ENCODE measurements around the gene ZBTB20.

Gene ZBTB20

GRCh38 chr3:114451051-114451451 lies 696.0 kb downstream of the ZBTB20 start:
- Histone ChIP-seq H2BK15ac (ENCODE audit: low read depth, poor library complexity, severe bottlenecking) (no peak overlapping the region), H3K79me1 (replicated peaks; ENCODE audit: low read length, poor library complexity, severe bottlenecking) (peaks cover 26% of the 10 kb centered on the region), H3K14ac (ENCODE audit: low read length in 2 of 2) (no peak overlapping the region), H4K8ac (ENCODE audit: low read length) (no peak overlapping the region), H2BK5ac (ENCODE audit: low read depth, low read length, poor library complexity, severe bottlenecking) (no peak overlapping the region), H3K9me3 (ENCODE audit: control insufficient read depth, low read length) (no peaks in the 10 kb centered on the region), H2AK5ac (ENCODE audit: low read length, severe bottlenecking) (no peak overlapping the region), H3K4me1 (ENCODE audit: control insufficient read depth, insufficient read depth, low read depth, low read length) (peaks cover 2% of the 10 kb centered on the region), H2BK120ac (ENCODE audit: low read depth, low read length) (no peak overlapping the region), H3K27me3 (ENCODE audit: control insufficient read depth in 1 of 2, insufficient read depth in 1 of 2, low read length in 2 of 2) (no peaks in the 10 kb centered on the region), H2BK12ac (ENCODE audit: low read length in 2 of 2) (no peak overlapping the region), H3K9ac (ENCODE audit: low read length) (peak overlapping the region; percentile 85), H3K4ac (ENCODE audit: low read depth in 1 of 2, low read length in 2 of 2) (no peak overlapping the region), H3K4me2 (ENCODE audit: low read length, poor library complexity, severe bottlenecking) (no peak overlapping the region), H3K23ac (ENCODE audit: low read length in 2 of 2) (no peak overlapping the region), H4K91ac (ENCODE audit: low read length) (no peak overlapping the region), H3K27ac (ENCODE audit: low read length, poor library complexity, severe bottlenecking) (no peak overlapping the region), H3K18ac (ENCODE audit: low read depth in 1 of 2, low read length in 2 of 2) (no peak overlapping the region), H2AFZ (ENCODE audit: low read depth, low read length) (no peak overlapping the region), H3K36me3 (ENCODE audit: control insufficient read depth in 1 of 2, insufficient read depth in 2 of 2, low read depth in 1 of 2, low read length in 2 of 2) (no peaks in the 10 kb centered on the region), H3K4me3 (ENCODE audit: insufficient read depth in 1 of 2, low read depth in 1 of 2, low read length in 2 of 2) (peak overlapping the region in 1 of 2 experiments; percentile 64)
- WGBS = 86% methylated on average over 1 of the region's 2 CpGs
- DNase-seq = no peak

DNA sequence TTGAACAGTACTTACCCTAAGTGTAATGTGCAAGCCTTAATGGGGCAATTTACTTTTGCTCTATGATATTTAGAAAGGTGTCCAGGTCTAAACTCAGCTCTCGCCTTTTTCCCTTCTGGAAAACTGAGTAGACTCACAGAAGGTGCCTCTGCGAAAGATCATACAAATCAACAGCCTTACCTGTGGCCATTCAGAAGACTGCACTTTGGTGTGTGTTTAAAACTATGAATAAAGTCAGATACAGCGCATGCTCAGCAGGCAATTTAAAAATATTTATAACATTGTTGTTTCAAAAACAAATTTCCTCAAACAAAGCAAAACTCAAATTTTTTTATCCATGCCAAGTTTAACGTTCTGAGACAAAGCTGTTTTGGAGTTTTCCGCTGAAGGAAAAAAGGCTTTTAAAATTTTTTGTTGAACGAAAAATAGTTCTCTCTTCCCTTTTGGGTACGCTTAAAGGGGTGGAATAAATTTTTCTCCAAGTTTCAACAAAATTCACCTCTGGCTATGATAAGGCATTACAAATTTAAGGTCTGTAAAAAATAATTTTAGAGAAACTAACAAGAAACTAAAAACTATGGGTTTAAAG lies 697.0 kb downstream of the ZBTB20 start:
- Histone ChIP-seq H3K27ac (ENCODE audit: low read length, poor library complexity, severe bottlenecking) (no peak overlapping the region), H3K14ac (ENCODE audit: low read length in 2 of 2) (no peak overlapping the region), H3K4me1 (ENCODE audit: control insufficient read depth, insufficient read depth, low read depth, low read length) (peaks cover 2% of the 10 kb centered on the region), H3K9me3 (ENCODE audit: control insufficient read depth, low read length) (no peaks in the 10 kb centered on the region), H3K36me3 (ENCODE audit: control insufficient read depth in 1 of 2, insufficient read depth in 2 of 2, low read depth in 1 of 2, low read length in 2 of 2) (no peaks in the 10 kb centered on the region), H3K18ac (ENCODE audit: low read depth in 1 of 2, low read length in 2 of 2) (no peak overlapping the region), H4K8ac (ENCODE audit: low read length) (no peak overlapping the region), H2BK5ac (ENCODE audit: low read depth, low read length, poor library complexity, severe bottlenecking) (no peak overlapping the region), H2AFZ (ENCODE audit: low read depth, low read length) (no peak overlapping the region), H3K4me3 (ENCODE audit: insufficient read depth in 1 of 2, low read depth in 1 of 2, low read length in 2 of 2) (no peak overlapping the region), H3K79me1 (replicated peaks; ENCODE audit: low read length, poor library complexity, severe bottlenecking) (peaks cover 21% of the 10 kb centered on the region), H3K23ac (ENCODE audit: low read length in 2 of 2) (no peak overlapping the region), H3K9ac (ENCODE audit: low read length) (peak overlapping the region; percentile 85), H2BK15ac (ENCODE audit: low read depth, poor library complexity, severe bottlenecking) (no peak overlapping the region), H3K4ac (ENCODE audit: low read depth in 1 of 2, low read length in 2 of 2) (no peak overlapping the region), H4K91ac (ENCODE audit: low read length) (no peak overlapping the region), H2AK5ac (ENCODE audit: low read length, severe bottlenecking) (no peak overlapping the region), H3K27me3 (ENCODE audit: control insufficient read depth in 1 of 2, insufficient read depth in 1 of 2, low read length in 2 of 2) (no peaks in the 10 kb centered on the region), H3K4me2 (ENCODE audit: low read length, poor library complexity, severe bottlenecking) (no peak overlapping the region), H2BK120ac (ENCODE audit: low read depth, low read length) (no peak overlapping the region), H2BK12ac (ENCODE audit: low read length in 2 of 2) (no peak overlapping the region)
- 100% methylated on average over 4 of the region's 7 CpGs for WGBS
- DNase-seq = no peak

GRCh38 chr3:114449271-114450007 lies 697.6 kb downstream of the ZBTB20 start:
- no peak for DNase-seq
- Histone ChIP-seq H3K9ac (ENCODE audit: low read length) (peak overlapping the region; percentile 85), H4K8ac (ENCODE audit: low read length) (no peak overlapping the region), H3K4me1 (ENCODE audit: control insufficient read depth, insufficient read depth, low read depth, low read length) (no peaks in the 10 kb centered on the region), H3K4me2 (ENCODE audit: low read length, poor library complexity, severe bottlenecking) (no peak overlapping the region), H2BK15ac (ENCODE audit: low read depth, poor library complexity, severe bottlenecking) (no peak overlapping the region), H3K36me3 (ENCODE audit: control insufficient read depth in 1 of 2, insufficient read depth in 2 of 2, low read depth in 1 of 2, low read length in 2 of 2) (no peaks in the 10 kb centered on the region), H2AK5ac (ENCODE audit: low read length, severe bottlenecking) (no peak overlapping the region), H3K4ac (ENCODE audit: low read depth in 1 of 2, low read length in 2 of 2) (no peak overlapping the region), H2AFZ (ENCODE audit: low read depth, low read length) (no peak overlapping the region), H2BK12ac (ENCODE audit: low read length in 2 of 2) (no peak overlapping the region), H3K18ac (ENCODE audit: low read depth in 1 of 2, low read length in 2 of 2) (no peak overlapping the region), H3K14ac (ENCODE audit: low read length in 2 of 2) (no peak overlapping the region), H3K23ac (ENCODE audit: low read length in 2 of 2) (no peak overlapping the region), H3K27ac (ENCODE audit: low read length, poor library complexity, severe bottlenecking) (no peak overlapping the region), H3K4me3 (ENCODE audit: insufficient read depth in 1 of 2, low read depth in 1 of 2, low read length in 2 of 2) (no peak overlapping the region), H4K91ac (ENCODE audit: low read length) (no peak overlapping the region), H2BK120ac (ENCODE audit: low read depth, low read length) (no peak overlapping the region), H3K9me3 (ENCODE audit: control insufficient read depth, low read length) (no peaks in the 10 kb centered on the region), H2BK5ac (ENCODE audit: low read depth, low read length, poor library complexity, severe bottlenecking) (no peak overlapping the region), H3K79me1 (replicated peaks; ENCODE audit: low read length, poor library complexity, severe bottlenecking) (peaks cover 15% of the 10 kb centered on the region), H3K27me3 (ENCODE audit: control insufficient read depth in 1 of 2, insufficient read depth in 1 of 2, low read length in 2 of 2) (no peaks in the 10 kb centered on the region)
- 91% methylated on average over 6 of the region's 9 CpGs for WGBS

- no peak overlapping the region for H3K18ac ChIP-seq (ENCODE audit: low read depth in 1 of 2, low read length in 2 of 2)
- no peak overlapping the region for H3K4me3 ChIP-seq (ENCODE audit: insufficient read depth in 1 of 2, low read depth in 1 of 2, low read length in 2 of 2)
- no peak overlapping the region for H4K8ac ChIP-seq (ENCODE audit: low read length)
- no peaks in the 10 kb centered on the region for H3K9me3 ChIP-seq (ENCODE audit: control insufficient read depth, low read length)
- peaks cover 2% of the 10 kb centered on the region for H3K4me1 ChIP-seq (ENCODE audit: control insufficient read depth, insufficient read depth, low read depth, low read length)
- H2BK120ac ChIP-seq (ENCODE audit: low read depth, low read length) = no peak overlapping the region
- DNase-seq = no peak
- H2BK12ac ChIP-seq (ENCODE audit: low read length in 2 of 2) = no peak overlapping the region
- H3K4me2 ChIP-seq (ENCODE audit: low read length, poor library complexity, severe bottlenecking) = no peak overlapping the region
- no peaks in the 10 kb centered on the region for H3K27me3 ChIP-seq (ENCODE audit: control insufficient read depth in 1 of 2, insufficient read depth in 1 of 2, low read length in 2 of 2)
- no peak overlapping the region for H2AFZ ChIP-seq (ENCODE audit: low read depth, low read length)
- WGBS = 100% methylated on average over 3 of the region's 4 CpGs
- H3K79me1 ChIP-seq (replicated peaks; ENCODE audit: low read length, poor library complexity, severe bottlenecking) = peaks cover 14% of the 10 kb centered on the region
- no peak overlapping the region for H2AK5ac ChIP-seq (ENCODE audit: low read length, severe bottlenecking)
- H3K36me3 ChIP-seq (ENCODE audit: control insufficient read depth in 1 of 2, insufficient read depth in 2 of 2, low read depth in 1 of 2, low read length in 2 of 2) = no peaks in the 10 kb centered on the region
- H3K27ac ChIP-seq (ENCODE audit: low read length, poor library complexity, severe bottlenecking) = no peak overlapping the region
- H3K4ac ChIP-seq (ENCODE audit: low read depth in 1 of 2, low read length in 2 of 2) = no peak overlapping the region
- no peak overlapping the region for H3K23ac ChIP-seq (ENCODE audit: low read length in 2 of 2)
- peak overlapping the region; percentile 9 for H3K9ac ChIP-seq (ENCODE audit: low read length)
- no peak overlapping the region for H2BK15ac ChIP-seq (ENCODE audit: low read depth, poor library complexity, severe bottlenecking)
- no peak overlapping the region for H4K91ac ChIP-seq (ENCODE audit: low read length)
- no peak overlapping the region for H3K14ac ChIP-seq (ENCODE audit: low read length in 2 of 2)
- H2BK5ac ChIP-seq (ENCODE audit: low read depth, low read length, poor library complexity, severe bottlenecking) = no peak overlapping the region
Observed at GRCh38 chr3:114447950-114448479, 699.1 kb downstream of the ZBTB20 start.
